GM12878 (cell line): ENCODE measurements around the gene CCDC81.

ENCODE experiments used
- CBX5 ChIP-seq: sonication (generic); IDR thresholded peaks from 2 replicates; pipeline ENCODE4 v1.6.1; 2016; ENCODE audit warnings: low read depth, moderate library complexity, mild to moderate bottlenecking, inconsistent platforms
- MAX ChIP-seq: IDR thresholded peaks from 2 replicates; pipeline ENCODE4 v1.6.1; 2012; ENCODE audit warnings: low read depth, low read length, improper control_type of control experiment

GRCh38 chr11:86360775-86361395, 13.8 kb upstream of the CCDC81 start:
- TF ChIP-seq CBX5 (no peak), MAX (no peak)
